H1 (cell line): ENCODE results near the gene CDC42BPB. TPM values are rescaled to one million over a fixed set of nuclear protein-coding genes. Genes with fewer than 3 reads are reported as not detected.

ENCODE experiments used
- CTCF ChIA-PET: fragments of 300-600 bp; sonication (Branson Sonifier 250); formaldehyde crosslinking; loops from one replicate; lab custom pipeline; 2021; ENCODE audit not compliant: partially characterized antibody; lab: Charles Lee
- POLR2A ChIA-PET: fragments of 300-600 bp; sonication (Branson Sonifier 250); formaldehyde crosslinking; loops from one replicate; lab custom pipeline; 2021; ENCODE audit warnings: inconsistent platforms; ENCODE audit not compliant: partially characterized antibody; lab: Charles Lee
- DNase-seq, 2 experiments: peaks; one replicate each; pipeline versions ENCODE4 v3.0.0 to v3.0.0-alpha.2; 2010 to 2022; ENCODE audit warnings: low spot score in 2 of 2, low read depth in 1 of 2, mixed read lengths in 1 of 2
- FAIRE-seq: peaks from 2 replicates; lab custom pipeline; 2011; peaks lifted over from hg19 to GRCh38; lab: Jason Lieb, UNC
- H2AFZ ChIP-seq: 2 replicates; pipeline ENCODE4 v1.8.1; 2012; ENCODE audit warnings: low read length, inconsistent platforms
- H2AK5ac ChIP-seq: 2 replicates; pipeline ENCODE4 v1.6.1; 2013; ENCODE audit warnings: low read depth, low read length
- H2BK120ac ChIP-seq: replicated peaks from 2 replicates; pipeline ENCODE3; 2013; ENCODE audit warnings: low read depth, low read length, inconsistent platforms
- H2BK12ac ChIP-seq: 2 replicates; pipeline ENCODE4 v1.6.1; 2013; ENCODE audit warnings: low read depth, low read length
- H2BK15ac ChIP-seq: 2 replicates; pipeline ENCODE4 v1.6.1; 2013; ENCODE audit warnings: low read length
- H2BK20ac ChIP-seq: 2 replicates; pipeline ENCODE4 v1.6.1; 2013; ENCODE audit warnings: low read length
- H2BK5ac ChIP-seq: 2 replicates; pipeline ENCODE4 v1.6.1; 2013; ENCODE audit warnings: low read depth, low read length
- H3K14ac ChIP-seq: 2 replicates; pipeline ENCODE4 v1.6.1; 2013; ENCODE audit warnings: inconsistent platforms; ENCODE audit not compliant: insufficient read length
- H3K18ac ChIP-seq: 2 replicates; pipeline ENCODE4 v1.6.1; 2013; ENCODE audit warnings: low read length; ENCODE audit errors: extremely low read depth
- H3K23ac ChIP-seq: 2 replicates; pipeline ENCODE4 v1.6.1; 2013; ENCODE audit warnings: inconsistent platforms; ENCODE audit not compliant: insufficient read length
- H3K23me2 ChIP-seq: 2 replicates; pipeline ENCODE4 v1.6.1; 2013; ENCODE audit warnings: low read depth, low read length
- H3K27ac ChIP-seq: 2 replicates; pipeline ENCODE4 v1.6.1; 2011; ENCODE audit warnings: low read depth, low read length, inconsistent platforms
- H3K27me3 ChIP-seq, 4 experiments: replicated peaks in 1 of 4; 1 replicate in 1 of 4; 2 replicates in 3 of 4; pipeline versions ENCODE4 v1.6.1 to v1.8.1; 2011 to 2013; ENCODE audit warnings: low read length in 3 of 4, mild to moderate bottlenecking in 3 of 4, inconsistent platforms in 2 of 4, mixed read lengths in 2 of 4, moderate library complexity in 1 of 4; ENCODE audit not compliant: control insufficient read depth in 3 of 4, insufficient read depth in 3 of 4; ENCODE audit errors: extremely low read depth in 1 of 4
- H3K36me3 ChIP-seq, 4 experiments: 2 replicates each; pipeline versions ENCODE4 v1.6.1 to v1.8.1; 2011 to 2013; ENCODE audit warnings: mild to moderate bottlenecking in 4 of 4, low read length in 3 of 4, moderate library complexity in 2 of 4, control low read depth in 1 of 4, inconsistent platforms in 1 of 4; ENCODE audit not compliant: insufficient read depth in 4 of 4, control insufficient read depth in 2 of 4
- H3K4ac ChIP-seq: replicated peaks from 2 replicates; pipeline ENCODE3; 2013; ENCODE audit warnings: low read length, low read depth, mixed read lengths, inconsistent platforms; ENCODE audit not compliant: insufficient read length
- H3K4me1 ChIP-seq, 4 experiments: replicated peaks in 1 of 4; 1 replicate in 1 of 4; 2 replicates in 3 of 4; pipeline versions ENCODE4 v1.6.1 to v1.8.1; 2011 to 2013; ENCODE audit warnings: low read length in 3 of 4, inconsistent platforms in 2 of 4, mixed read lengths in 1 of 4; ENCODE audit not compliant: insufficient read depth in 4 of 4, control insufficient read depth in 3 of 4
- H3K4me2 ChIP-seq, 2 experiments: 2 replicates each; pipeline versions ENCODE4 v1.6.1 to v1.8.1; 2011 to 2013; ENCODE audit warnings: low read depth in 2 of 2, low read length in 2 of 2, control low read depth in 1 of 2, inconsistent platforms in 1 of 2, mild to moderate bottlenecking in 1 of 2; ENCODE audit not compliant: insufficient read depth in 1 of 2
- H3K4me3 ChIP-seq, 4 experiments: fragments of 200-600, 300-600 bp in 1 of 4; sonication (generic), shearing (Covaris generic), sonication (Bioruptor Twin) in 1 of 4; 2 replicates each; pipeline versions ENCODE4 v1.5.1 to v1.8.1; 2011 to 2016; ENCODE audit warnings: low read length in 4 of 4, low read depth in 3 of 4, control low read depth in 2 of 4, inconsistent platforms in 2 of 4, mild to moderate bottlenecking in 2 of 4, mixed read lengths in 1 of 4, moderate library complexity in 1 of 4; ENCODE audit not compliant: insufficient read depth in 2 of 4; ENCODE audit errors: extremely low read depth in 1 of 4
- H3K56ac ChIP-seq: replicated peaks from 2 replicates; pipeline ENCODE3; 2013; ENCODE audit warnings: low read depth, mild to moderate bottlenecking, mixed read lengths, low read length, inconsistent platforms; ENCODE audit not compliant: insufficient read length
- H3K79me1 ChIP-seq: 2 replicates; pipeline ENCODE4 v1.6.1; 2013; ENCODE audit warnings: low read depth, low read length, control low read depth
- H3K79me2 ChIP-seq, 2 experiments: 2 replicates each; pipeline versions ENCODE4 v1.6.1 to v1.8.1; 2012 to 2013; ENCODE audit warnings: low read length in 2 of 2, mild to moderate bottlenecking in 2 of 2, inconsistent platforms in 1 of 2; ENCODE audit not compliant: insufficient read depth in 2 of 2, control insufficient read depth in 1 of 2
- H3K9ac ChIP-seq, 4 experiments: replicated peaks in 1 of 4; 1 replicate in 1 of 4; 2 replicates in 3 of 4; pipeline versions ENCODE4 v1.6.1 to v1.8.1; 2011 to 2013; ENCODE audit warnings: low read depth in 3 of 4, low read length in 3 of 4, control low read depth in 2 of 4, mild to moderate bottlenecking in 2 of 4, moderate library complexity in 2 of 4, inconsistent platforms in 1 of 4; ENCODE audit errors: extremely low read depth in 1 of 4
- H3K9me3 ChIP-seq, 2 experiments: 2 replicates each; pipeline versions ENCODE4 v1.6.1 to v1.8.1; 2012 to 2013; ENCODE audit warnings: mild to moderate bottlenecking in 2 of 2, moderate library complexity in 2 of 2, control low read depth in 1 of 2, inconsistent platforms in 1 of 2, low read depth in 1 of 2, low read length in 1 of 2, mixed read lengths in 1 of 2; ENCODE audit not compliant: insufficient read depth in 2 of 2
- H4K20me1 ChIP-seq, 2 experiments: replicated peaks in 1 of 2; 2 replicates each; pipeline versions ENCODE3 to v1.8.1; 2011 to 2013; ENCODE audit warnings: inconsistent platforms in 2 of 2, low read length in 2 of 2, mild to moderate bottlenecking in 1 of 2; ENCODE audit not compliant: insufficient read depth in 2 of 2, control insufficient read depth in 1 of 2
- H4K5ac ChIP-seq: 2 replicates; pipeline ENCODE4 v1.6.1; 2013; ENCODE audit warnings: low read length, low read depth, mixed read lengths, inconsistent platforms; ENCODE audit not compliant: insufficient read length
- H4K8ac ChIP-seq: 2 replicates; pipeline ENCODE4 v1.8.0; 2013; ENCODE audit warnings: mild to moderate bottlenecking, moderate library complexity, low read length, inconsistent platforms; ENCODE audit not compliant: insufficient read depth; ENCODE audit errors: extremely low read depth
- H4K91ac ChIP-seq: replicated peaks from 2 replicates; pipeline ENCODE3; 2013; ENCODE audit warnings: low read length, mixed read lengths, inconsistent platforms; ENCODE audit not compliant: insufficient read length
- RBBP5 ChIP-seq: IDR thresholded peaks from 2 replicates; pipeline ENCODE4 v1.7.1; 2012; ENCODE audit warnings: low read depth, mild to moderate bottlenecking, inconsistent platforms, low read length, moderate library complexity, borderline replicate concordance
- whole genome bisulfite sequencing, 2 experiments: shearing (Covaris generic) in 1 of 2; methylation state at CpG; one replicate each; pipeline versions ENCODE4 v1.1.6 to v1.1.7; 2013 to 2015; ENCODE audit warnings: low lambda C conversion rate in 2 of 2, mixed read lengths in 2 of 2, inconsistent platforms in 1 of 2, low coverage in 1 of 2, missing lambda C conversion rate in 1 of 2; ENCODE audit not compliant: insufficient replicate concordance in 2 of 2, insufficient coverage in 1 of 2, insufficient read length in 1 of 2; ENCODE audit errors: extremely low coverage in 1 of 2, missing lambda C conversion rate in 1 of 2; 5-methylcytosine and 5-hydroxymethylcytosine counted together
- polyA plus RNA-seq, 7 experiments: library from polyadenylated mRNA; depleted of rRNA in 3 of 7; stranded (reverse) in 5 of 7; unstranded in 2 of 7; fragments of >200 nt in 5 of 7; fragments of 200-250 nt in 2 of 7; gene quantifications; 1 replicate in 5 of 7; 2 replicates in 1 of 7; 4 replicates in 1 of 7; pipeline versions ENCODE4 v1.2.1 to v1.2.3, GENCODE V29; 2011 to 2013; ENCODE audit warnings: missing spikeins in 2 of 7, mixed read lengths in 2 of 7
- total RNA-seq: library from RNA; stranded (reverse); fragmentation: NEBNext Ultra II Directional; extraction: Animal tissue kit (Norgen Biotek cat#: 25700); gene quantifications from 2 replicates; pipeline ENCODE4 v1.2.1, GENCODE V29; 2021

CDC42BPB gene
- total and polyA plus RNA-seq, 2 of the 8 experiments (the other 6 are each of a cell fraction or from before 2014, with no cell fraction given): 51.2 to 88.2 TPM

DNA sequence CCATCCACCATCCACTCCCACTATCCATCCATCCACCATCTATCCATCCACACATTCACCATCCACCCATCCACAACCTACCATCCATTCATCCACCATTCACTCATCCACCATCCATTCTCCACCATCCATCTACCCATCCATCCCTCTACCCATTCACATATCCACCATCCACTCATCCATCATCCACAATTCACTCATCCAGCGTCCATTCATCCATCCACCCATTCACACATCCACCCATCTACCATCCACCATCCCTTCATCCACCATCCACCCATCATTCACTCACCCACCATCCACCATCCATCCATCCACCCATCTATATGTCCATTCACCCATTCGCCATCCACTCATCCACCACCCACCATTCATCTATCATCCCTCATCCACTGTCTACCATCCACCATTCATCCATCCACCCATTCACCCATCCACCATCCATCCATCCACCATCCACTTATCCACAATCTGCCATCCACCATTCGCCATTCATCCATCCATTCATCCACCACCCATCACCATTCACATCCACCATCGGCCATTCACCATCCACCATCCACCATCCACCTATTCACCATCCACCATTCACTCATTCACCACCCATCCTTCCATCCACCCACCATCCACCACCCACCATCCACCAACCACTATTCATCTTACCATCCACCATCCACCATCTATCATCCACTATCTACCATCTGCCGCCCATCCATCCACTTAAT is 136.9 kb downstream of the CDC42BPB start:
- no peak overlapping the region; a peak in 1 of 7 replicates for H3K9ac ChIP-seq
- H3K23me2 ChIP-seq: peaks cover 38% of the 10 kb centered on the region; the same call in 1 of the 2 replicates
- no peaks in the 10 kb centered on the region; a peak in 1 of 4 replicates for H3K9me3 ChIP-seq
- no peak overlapping the region for H2BK5ac ChIP-seq
- WGBS, 2 experiments: 89 to 100% methylated on average over 2 to 5 of the region's 5 CpGs
- H2BK15ac ChIP-seq: no peak overlapping the region
- no peak overlapping the region for H3K4me2 ChIP-seq
- H4K5ac ChIP-seq: no peak overlapping the region
- no peak overlapping the region for H3K4ac ChIP-seq
- H3K4me1 ChIP-seq: peaks cover 0 to 10% (median 5%) of the 10 kb centered on the region in 4 experiments; a peak in 6 of 7 replicates
- H2AFZ ChIP-seq: no peak overlapping the region
- CTCF ChIA-PET: no interaction called here
- POLR2A ChIA-PET: no interaction called here
- H3K14ac ChIP-seq: no peak overlapping the region
- H3K27me3 ChIP-seq: peaks cover 18 to 38% (median 32%) of the 10 kb centered on the region in 4 experiments; a peak in 6 of 7 replicates
- peak overlapping the region; percentile 92 for H3K56ac ChIP-seq
- no peak overlapping the region for H2AK5ac ChIP-seq
- no peak overlapping the region for H2BK12ac ChIP-seq
- H4K8ac ChIP-seq: no peak overlapping the region
- H3K79me2 ChIP-seq: no peaks in the 10 kb centered on the region
- no peak overlapping the region for H3K23ac ChIP-seq
- H3K36me3 ChIP-seq: no peaks in the 10 kb centered on the region
- no peak overlapping the region for H3K18ac ChIP-seq
- H4K20me1 ChIP-seq: peaks cover 0 to 13% of the 10 kb centered on the region in 2 experiments
- H3K4me3 ChIP-seq: no peak overlapping the region
- DNase-seq (no peak), FAIRE-seq (no peak)
- H4K91ac ChIP-seq: no peak overlapping the region
- no peaks in the 10 kb centered on the region for H3K79me1 ChIP-seq
- H2BK20ac ChIP-seq: no peak overlapping the region
- no peak overlapping the region for H2BK120ac ChIP-seq
- no peak overlapping the region for H3K27ac ChIP-seq
- no peak for TF ChIP-seq RBBP5
